ENCODE measurements around the gene SEMA5A.

- TF ChIP-seq TAF1 (IDR thresholded peaks at IDR 0.05; ENCODE audit: borderline replicate concordance, insufficient read depth, low read length) (no peak), REST (IDR thresholded peaks at IDR 0.05; ENCODE audit: insufficient read depth in 1 of 2, low read depth in 2 of 2, low read length in 2 of 2) (no peak)
These were observed 26.4 kb upstream of the SEMA5A start for GRCh38 chr5:9572246-9572645.
